ENCODE data around the gene MLEC. TPM values are rescaled to one million over a fixed set of nuclear protein-coding genes. Genes with fewer than 3 reads are reported as not detected.

MLEC gene
- total and polyA plus RNA-seq, 9 of the 15 experiments (the other 6 are each of a cell fraction or from before 2014, with no cell fraction given): 18.5 to 108 (median 57.8) TPM

GRCh38 chr12:120680165-120680738 is 6.7 kb upstream of the MLEC start:
- DNase-seq (ENCODE audit: extremely low read depth in 1 of 4, low spot score in 3 of 4) (no peak), FAIRE-seq (no peak), ATAC-seq (no peak)
- Histone ChIP-seq H3K79me2 (ENCODE audit: control insufficient read depth, insufficient read depth, low read length) (no peaks in the 10 kb centered on the region), H4K20me1 (replicated peaks; ENCODE audit: control insufficient read depth, insufficient read depth, low read length) (no peaks in the 10 kb centered on the region), H3K9me1 (ENCODE audit: control insufficient read depth, insufficient read depth, low read length) (no peaks in the 10 kb centered on the region), H3K9me3 (replicated peaks; ENCODE audit: control insufficient read depth, insufficient read depth, low read depth, low read length) (no peaks in the 10 kb centered on the region), H3K9ac (ENCODE audit: insufficient read depth in 1 of 2, low read depth in 2 of 2, low read length in 2 of 2) (no peak overlapping the region), H3K4me1 (replicated peaks in 1 of 2; ENCODE audit: control insufficient read depth in 2 of 2, insufficient read depth in 2 of 2, low read length in 2 of 2) (no peaks in the 10 kb centered on the region; a peak in 2 of 5 replicates), H3K27ac (ENCODE audit: extremely low read depth, low read depth, low read length) (no peak overlapping the region), H3K4me2 (ENCODE audit: insufficient read depth, low read length) (no peak overlapping the region), H3K27me3 (ENCODE audit: control insufficient read depth in 2 of 2, insufficient read depth in 2 of 2, low read length in 2 of 2) (peaks cover 16 to 28% of the 10 kb centered on the region in 2 experiments), H3K36me3 (ENCODE audit: control insufficient read depth, insufficient read depth, low read length) (no peaks in the 10 kb centered on the region), H3K4me3 (no peak overlapping the region), H2AFZ (ENCODE audit: low read depth, low read length) (no peak overlapping the region)
- in situ Hi-C loops (cut with MboI): no loop called here
- BruUV-seq (replicated peaks): no TSS peak
- 0% methylated on average over 4 of the region's 5 CpGs for WGBS (ENCODE audit: insufficient coverage, low coverage, missing lambda C conversion rate)
- POLR2A ChIA-PET: interaction anchor here (1.5 kb wide), 1 partner anchor 11 kb away, joined by 4 read pairs; no protein-coding TSS in a partner anchor
- TF ChIP-seq MECOM (CRISPR knock-in tag; IDR thresholded peaks at IDR 0.05) (no peak), ZNF384 (IDR thresholded peaks at IDR 0.05; ENCODE audit: low read depth, low read length) (no peak), FOXM1 (IDR thresholded peaks at IDR 0.05; ENCODE audit: low read depth) (no peak), FOXM1 (CRISPR knock-in tag; IDR thresholded peaks at IDR 0.05; ENCODE audit: low read depth) (no peak), POLR3G (IDR thresholded peaks at IDR 0.05; ENCODE audit: extremely low read depth, insufficient read length, insufficient replicate concordance) (no peak), ZNF589 (CRISPR knock-in tag; IDR thresholded peaks at IDR 0.05; ENCODE audit: low read depth) (no peak), HNRNPUL1 (IDR thresholded peaks at IDR 0.05; ENCODE audit: low read length) (no peak), RHOXF2B (CRISPR knock-in tag; conservative IDR thresholded peaks at IDR 0.05) (no peak), FOXP1 (CRISPR knock-in tag; IDR thresholded peaks at IDR 0.05) (no peak), TRIM25 (IDR thresholded peaks at IDR 0.05; ENCODE audit: borderline replicate concordance) (no peak), PCBP1 (IDR thresholded peaks at IDR 0.05; ENCODE audit: low read depth, low read length, poor library complexity, severe bottlenecking) (no peak), ZNF224 (CRISPR knock-in tag; IDR thresholded peaks at IDR 0.05) (no peak)
- TF ChIP-seq, protein P1, sequence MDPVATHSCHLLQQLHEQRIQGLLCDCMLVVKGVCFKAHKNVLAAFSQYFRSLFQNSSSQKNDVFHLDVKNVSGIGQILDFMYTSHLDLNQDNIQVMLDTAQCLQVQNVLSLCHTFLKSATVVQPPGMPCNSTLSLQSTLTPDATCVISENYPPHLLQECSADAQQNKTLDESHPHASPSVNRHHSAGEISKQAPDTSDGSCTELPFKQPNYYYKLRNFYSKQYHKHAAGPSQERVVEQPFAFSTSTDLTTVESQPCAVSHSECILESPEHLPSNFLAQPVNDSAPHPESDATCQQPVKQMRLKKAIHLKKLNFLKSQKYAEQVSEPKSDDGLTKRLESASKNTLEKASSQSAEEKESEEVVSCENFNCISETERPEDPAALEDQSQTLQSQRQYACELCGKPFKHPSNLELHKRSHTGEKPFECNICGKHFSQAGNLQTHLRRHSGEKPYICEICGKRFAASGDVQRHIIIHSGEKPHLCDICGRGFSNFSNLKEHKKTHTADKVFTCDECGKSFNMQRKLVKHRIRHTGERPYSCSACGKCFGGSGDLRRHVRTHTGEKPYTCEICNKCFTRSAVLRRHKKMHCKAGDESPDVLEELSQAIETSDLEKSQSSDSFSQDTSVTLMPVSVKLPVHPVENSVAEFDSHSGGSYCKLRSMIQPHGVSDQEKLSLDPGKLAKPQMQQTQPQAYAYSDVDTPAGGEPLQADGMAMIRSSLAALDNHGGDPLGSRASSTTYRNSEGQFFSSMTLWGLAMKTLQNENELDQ (CRISPR knock-in tag; IDR thresholded peaks at IDR 0.05; ENCODE audit: borderline replicate concordance): no peak
- CTCF ChIA-PET (ENCODE audit: low intra/inter-chr PET ratio): no interaction called here
- intact Hi-C loops (cut with micrococcal nuclease): no loop called here
